GM12878 (cell line): ENCODE results near the gene ZNF107. TPM values are rescaled to one million over a fixed set of nuclear protein-coding genes. Genes with fewer than 3 reads are reported as not detected.

Experiments
- ATAC-seq: fragments of 200-7000 bp; cut with Tn5 transposase; 3 replicates; pipeline ENCODE4 v1.9.1; 2020; ENCODE audit warnings: mild to moderate bottlenecking, moderate library complexity
- BruUV-seq: library from RNA; stranded (reverse); fragments of 400-500 nt; replicated peaks from 2 replicates; lab custom pipeline; 2021; lab: Mats Ljungman, UMichigan
- CTCF ChIA-PET: fragments of 300-600 bp; sonication (Branson Sonifier 250); formaldehyde crosslinking; extraction: SDS; loops from one replicate; lab custom pipeline; 2021; ENCODE audit warnings: inconsistent platforms; lab: Yijun Ruan, JAX
- POLR2A ChIA-PET: fragments of 350-600 bp; formaldehyde crosslinking; extraction: SDS; loops from one replicate; lab custom pipeline; 2021; ENCODE audit warnings: inconsistent platforms; lab: Charles Lee
- RAD21 ChIA-PET: fragments of 300-600 bp; sonication (Branson Sonifier 250); formaldehyde crosslinking; loops from one replicate; lab custom pipeline; 2023; ENCODE audit warnings: antibody characterized with exemption; ENCODE audit not compliant: unreplicated experiment; lab: Charles Lee
- SMC1A ChIA-PET: fragments of 300-600 bp; sonication (Branson Sonifier 250); formaldehyde crosslinking; loops from one replicate; lab custom pipeline; 2023; ENCODE audit not compliant: unreplicated experiment, uncharacterized antibody; lab: Charles Lee
- DNase-seq: peaks from one replicate; pipeline ENCODE4 v3.0.0-alpha.2; 2011; ENCODE audit warnings: low read depth, low spot score
- FAIRE-seq: peaks from 3 replicates; lab custom pipeline; 2011; peaks lifted over from hg19 to GRCh38; lab: Jason Lieb, UNC
- H2AFZ ChIP-seq: 2 replicates; pipeline ENCODE4 v1.6.0; 2011; ENCODE audit warnings: low read depth, low read length, control low read depth; ENCODE audit not compliant: control insufficient read depth
- H3K27ac ChIP-seq: 2 replicates; pipeline ENCODE4 v1.5.1; 2011; ENCODE audit warnings: control low read depth; ENCODE audit not compliant: control insufficient read depth, insufficient read depth
- H3K27me3 ChIP-seq, 2 experiments: replicated peaks in 1 of 2; 2 replicates each; pipeline versions ENCODE4 v1.6.0 to v1.6.1; 2011; ENCODE audit warnings: low read length in 1 of 2; ENCODE audit not compliant: control insufficient read depth in 2 of 2, insufficient read depth in 2 of 2
- H3K36me3 ChIP-seq, 2 experiments: 2 replicates each; pipeline ENCODE4 v1.5.1; 2011; ENCODE audit warnings: low read length in 1 of 2; ENCODE audit not compliant: control insufficient read depth in 2 of 2, insufficient read depth in 2 of 2
- H3K4me1 ChIP-seq: 2 replicates; pipeline ENCODE4 v1.6.1; 2011; ENCODE audit warnings: mild to moderate bottlenecking, low read length, moderate library complexity, mixed read lengths; ENCODE audit not compliant: control insufficient read depth, insufficient read depth
- H3K4me2 ChIP-seq: 2 replicates; pipeline ENCODE4 v1.6.0; 2011; ENCODE audit warnings: control low read depth; ENCODE audit not compliant: control insufficient read depth, insufficient read depth
- H3K4me3 ChIP-seq: fragments of 200-600 bp; sonication (generic); 2 replicates; pipeline ENCODE4 v1.5.1; 2016
- H3K79me2 ChIP-seq: 2 replicates; pipeline ENCODE4 v1.6.0; 2011; ENCODE audit warnings: low read length; ENCODE audit not compliant: control insufficient read depth, insufficient read depth
- H3K9ac ChIP-seq: 2 replicates; pipeline ENCODE4 v1.8.0; 2011; ENCODE audit warnings: low read length, control low read depth, mixed read lengths; ENCODE audit not compliant: control insufficient read depth, insufficient read depth
- H3K9me3 ChIP-seq: replicated peaks from 3 replicates; pipeline ENCODE4 v1.5.1; 2011; ENCODE audit warnings: mild to moderate bottlenecking, low read length; ENCODE audit not compliant: control insufficient read depth, insufficient read depth
- H4K20me1 ChIP-seq: 2 replicates; pipeline ENCODE4 v1.6.0; 2011; ENCODE audit not compliant: control insufficient read depth, insufficient read depth
- BACH1 ChIP-seq: fragments of 450-650 bp; IDR thresholded peaks from 2 replicates; pipeline ENCODE4 v1.6.1; 2017; ENCODE audit warnings: mild to moderate bottlenecking, borderline replicate concordance
- BMI1 ChIP-seq: fragments of 450-650 bp; IDR thresholded peaks from 2 replicates; pipeline ENCODE4 v1.6.1; 2016; ENCODE audit warnings: mild to moderate bottlenecking, moderate library complexity, borderline replicate concordance
- CHD4 ChIP-seq: fragments of 200-600 bp; sonication (generic); IDR thresholded peaks from 2 replicates; pipeline ENCODE4 v1.6.1; 2016; ENCODE audit warnings: mild to moderate bottlenecking
- IRF4 ChIP-seq: IDR thresholded peaks from 2 replicates; pipeline ENCODE4 v1.6.1; 2011; ENCODE audit warnings: low read depth, low read length
- IRF5 ChIP-seq: fragments of 450-650 bp; IDR thresholded peaks from 2 replicates; pipeline ENCODE4 v1.6.1; 2017; ENCODE audit warnings: borderline replicate concordance
- NFYA ChIP-seq: IDR thresholded peaks from 2 replicates; pipeline ENCODE4 v1.6.1; 2011; ENCODE audit warnings: low read depth, mild to moderate bottlenecking, low read length, improper control_type of control experiment, borderline replicate concordance
- NR2C1 ChIP-seq: fragments of 450-650 bp; IDR thresholded peaks from 2 replicates; pipeline ENCODE4 v1.6.1; 2017; ENCODE audit warnings: antibody characterized with exemption, mild to moderate bottlenecking, moderate library complexity
- RFX5 ChIP-seq: IDR thresholded peaks from 2 replicates; pipeline ENCODE4 v1.6.1; 2011; ENCODE audit warnings: low read depth, low read length, improper control_type of control experiment
- STAT1 ChIP-seq: fragments of 450-650 bp; conservative IDR thresholded peaks from 2 replicates; pipeline ENCODE4 v1.6.1; 2014; ENCODE audit warnings: antibody characterized with exemption, mild to moderate bottlenecking
- SUPT20H ChIP-seq: IDR thresholded peaks from 2 replicates; pipeline ENCODE4 v1.6.1; 2011; ENCODE audit warnings: low read depth, mild to moderate bottlenecking, low read length, moderate library complexity, borderline replicate concordance; ENCODE audit not compliant: control insufficient read depth
- ZBTB40 ChIP-seq: fragments of 450-650 bp; IDR thresholded peaks from 2 replicates; pipeline ENCODE4 v1.6.1; 2016; ENCODE audit warnings: mild to moderate bottlenecking, moderate library complexity, borderline replicate concordance
- WGBS: methylation state at CpG from one replicate; pipeline ENCODE4 v1.1.6; 2016; ENCODE audit warnings: low lambda C conversion rate; ENCODE audit not compliant: insufficient replicate concordance, insufficient coverage; ENCODE audit errors: missing lambda C conversion rate; 5-methylcytosine and 5-hydroxymethylcytosine counted together
- in situ Hi-C: fragments of 300-500 bp; cut with MboI; formaldehyde crosslinking; loops from 9 replicates; pipeline ENCODE4 v1.14.3; 2018; ENCODE audit warnings: mixed read lengths
- intact Hi-C: fragments of 100-400 bp; cut with micrococcal nuclease; formaldehyde crosslinking; loops from one replicate; pipeline ENCODE4 v1.14.2; 2022; ENCODE audit not compliant: unreplicated experiment
- polyA plus RNA-seq, 11 experiments: library from polyadenylated mRNA; depleted of rRNA in 4 of 11; unstranded in 6 of 11; stranded (reverse) in 5 of 11; fragments of >200 nt; fragmentation: Nextera tagmentation in 4 of 11; fragmentation: Illumina TruSeq in 1 of 11; extraction: Ambion mirVana in 4 of 11; extraction: Trizol in 1 of 11; gene quantifications; 1 replicate in 1 of 11; 2 replicates in 10 of 11; pipeline versions ENCODE4 v1.2.1 to v1.2.3, GENCODE V29; 2011 to 2016; ENCODE audit warnings: inconsistent platforms in 2 of 11, missing spikeins in 2 of 11, low read depth in 1 of 11
- total RNA-seq, 4 experiments: library from RNA; depleted of rRNA in 3 of 4; stranded (reverse); fragments of >200 nt in 3 of 4; fragmentation: Illumina TruSeq in 1 of 4; extraction: Trizol in 1 of 4; gene quantifications; 2 replicates each; pipeline versions ENCODE4 v1.2.1 to v1.2.3, GENCODE V29; 2013 to 2021
- TF ChIP-seq, protein P1 (sequence below): fragments of 450-650 bp; IDR thresholded peaks from 2 replicates; pipeline ENCODE4 v1.6.1; 2017; ENCODE audit warnings: low read depth, mild to moderate bottlenecking, moderate library complexity
- TF ChIP-seq, protein P2 (sequence below): IDR thresholded peaks from 2 replicates; pipeline ENCODE4 v1.6.1; 2011; ENCODE audit warnings: low read depth, mild to moderate bottlenecking, low read length, moderate library complexity, borderline replicate concordance; ENCODE audit errors: extremely low read depth
- TF ChIP-seq, protein P3 (sequence below): IDR thresholded peaks from 2 replicates; pipeline ENCODE4 v1.6.1; 2012; ENCODE audit warnings: low read length, inconsistent platforms

The ZNF107 gene
- total and polyA plus RNA-seq, 10 of the 15 experiments (the other 5 are each of a cell fraction or from before 2014, with no cell fraction given) = 3.2 to 23.3 (median 13.7) TPM

- no peak for ATAC-seq
- in situ Hi-C loops (no loop called here), intact Hi-C loops (no loop called here)
- no peaks in the 10 kb centered on the region; the same call in 2 of the 3 replicates for H3K9me3 ChIP-seq
- H3K27me3 ChIP-seq = no peaks in the 10 kb centered on the region
- ChIA-PET POLR2A (no interaction called here), SMC1A (no interaction called here), RAD21 (no interaction called here), CTCF (no interaction called here)
- H3K36me3 ChIP-seq = no peaks in the 10 kb centered on the region
- no peak overlapping the region for H3K4me2 ChIP-seq
- no peak for DNase-seq
- no peaks in the 10 kb centered on the region for H3K79me2 ChIP-seq
- H2AFZ ChIP-seq = no peak overlapping the region
- no TSS peak for BruUV-seq
- H3K9ac ChIP-seq = no peak overlapping the region
- 29% methylated on average over 4 of the region's 4 CpGs for WGBS
- no peak overlapping the region for H3K27ac ChIP-seq
- H4K20me1 ChIP-seq = no peaks in the 10 kb centered on the region
- FAIRE-seq = no peak
- no peaks in the 10 kb centered on the region for H3K4me1 ChIP-seq
- no peak overlapping the region for H3K4me3 ChIP-seq
- TF ChIP-seq, protein P1, sequence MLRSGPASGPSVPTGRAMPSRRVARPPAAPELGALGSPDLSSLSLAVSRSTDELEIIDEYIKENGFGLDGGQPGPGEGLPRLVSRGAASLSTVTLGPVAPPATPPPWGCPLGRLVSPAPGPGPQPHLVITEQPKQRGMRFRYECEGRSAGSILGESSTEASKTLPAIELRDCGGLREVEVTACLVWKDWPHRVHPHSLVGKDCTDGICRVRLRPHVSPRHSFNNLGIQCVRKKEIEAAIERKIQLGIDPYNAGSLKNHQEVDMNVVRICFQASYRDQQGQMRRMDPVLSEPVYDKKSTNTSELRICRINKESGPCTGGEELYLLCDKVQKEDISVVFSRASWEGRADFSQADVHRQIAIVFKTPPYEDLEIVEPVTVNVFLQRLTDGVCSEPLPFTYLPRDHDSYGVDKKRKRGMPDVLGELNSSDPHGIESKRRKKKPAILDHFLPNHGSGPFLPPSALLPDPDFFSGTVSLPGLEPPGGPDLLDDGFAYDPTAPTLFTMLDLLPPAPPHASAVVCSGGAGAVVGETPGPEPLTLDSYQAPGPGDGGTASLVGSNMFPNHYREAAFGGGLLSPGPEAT = no peak
- TF ChIP-seq RFX5 (no peak), STAT1 (no peak), NFYA (no peak), CHD4 (no peak), IRF4 (no peak), SUPT20H (no peak), ZBTB40 (no peak), BMI1 (no peak), BACH1 (no peak), NR2C1 (no peak), IRF5 (no peak)
- TF ChIP-seq, protein P2, sequence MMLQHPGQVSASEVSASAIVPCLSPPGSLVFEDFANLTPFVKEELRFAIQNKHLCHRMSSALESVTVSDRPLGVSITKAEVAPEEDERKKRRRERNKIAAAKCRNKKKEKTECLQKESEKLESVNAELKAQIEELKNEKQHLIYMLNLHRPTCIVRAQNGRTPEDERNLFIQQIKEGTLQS = no peak
- TF ChIP-seq, protein P3, sequence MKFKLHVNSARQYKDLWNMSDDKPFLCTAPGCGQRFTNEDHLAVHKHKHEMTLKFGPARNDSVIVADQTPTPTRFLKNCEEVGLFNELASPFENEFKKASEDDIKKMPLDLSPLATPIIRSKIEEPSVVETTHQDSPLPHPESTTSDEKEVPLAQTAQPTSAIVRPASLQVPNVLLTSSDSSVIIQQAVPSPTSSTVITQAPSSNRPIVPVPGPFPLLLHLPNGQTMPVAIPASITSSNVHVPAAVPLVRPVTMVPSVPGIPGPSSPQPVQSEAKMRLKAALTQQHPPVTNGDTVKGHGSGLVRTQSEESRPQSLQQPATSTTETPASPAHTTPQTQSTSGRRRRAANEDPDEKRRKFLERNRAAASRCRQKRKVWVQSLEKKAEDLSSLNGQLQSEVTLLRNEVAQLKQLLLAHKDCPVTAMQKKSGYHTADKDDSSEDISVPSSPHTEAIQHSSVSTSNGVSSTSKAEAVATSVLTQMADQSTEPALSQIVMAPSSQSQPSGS = no peak
Measured at GRCh38 chr7:64637521-64638445, 28.1 kb upstream of the ZNF107 start.
